Effector CD4-positive, alpha-beta T cell (primary cell): ENCODE results near the gene ADORA3.
A peak's percentile ranks its signal among the peaks of the same experiment; 100 is the strongest.

Experiments used
- DNase-seq: peaks from one replicate; pipeline ENCODE4 v3.0.0-alpha.2; 2020

Gene ADORA3

DNA sequence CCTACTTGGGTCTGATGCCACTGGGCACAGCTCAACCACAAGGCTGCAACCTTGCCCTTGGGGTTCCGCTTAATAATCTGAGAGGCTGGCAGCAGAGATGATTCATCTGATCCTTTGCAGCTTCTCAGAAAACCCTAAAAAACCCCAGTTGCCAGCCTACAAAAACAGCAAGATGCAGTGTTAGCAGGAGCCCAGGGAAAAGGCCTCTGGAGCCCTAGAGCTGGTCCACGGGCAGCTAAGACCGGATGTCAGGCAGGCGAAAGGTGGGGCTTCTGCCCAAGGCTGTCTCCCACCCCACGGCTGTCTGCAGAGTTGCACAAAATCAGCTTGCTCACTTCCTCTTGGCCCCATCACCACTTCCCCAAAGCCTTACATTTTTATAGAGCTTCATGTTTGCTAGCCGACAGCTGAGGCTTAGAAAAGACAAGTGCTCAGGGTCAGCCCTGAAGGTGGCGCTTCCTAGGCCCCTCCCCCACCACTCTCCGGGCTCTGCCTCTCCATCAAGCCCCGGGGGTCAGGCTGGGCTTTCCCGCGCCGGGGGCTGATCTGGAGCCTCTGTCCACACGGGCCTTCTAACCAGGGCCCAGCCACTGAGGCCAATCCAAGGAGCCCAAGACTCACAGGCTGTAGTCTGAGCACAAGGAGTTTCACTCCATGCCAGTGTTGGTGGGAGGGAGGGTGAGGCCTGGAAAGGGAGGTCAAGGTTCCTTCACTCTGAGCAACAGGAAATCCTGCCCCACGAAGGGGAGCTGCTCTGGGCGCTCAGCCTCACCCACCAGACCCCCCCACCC, 4.2 kb upstream of the ADORA3 start:
- DNase-seq, result peak; percentile 36

DNA sequence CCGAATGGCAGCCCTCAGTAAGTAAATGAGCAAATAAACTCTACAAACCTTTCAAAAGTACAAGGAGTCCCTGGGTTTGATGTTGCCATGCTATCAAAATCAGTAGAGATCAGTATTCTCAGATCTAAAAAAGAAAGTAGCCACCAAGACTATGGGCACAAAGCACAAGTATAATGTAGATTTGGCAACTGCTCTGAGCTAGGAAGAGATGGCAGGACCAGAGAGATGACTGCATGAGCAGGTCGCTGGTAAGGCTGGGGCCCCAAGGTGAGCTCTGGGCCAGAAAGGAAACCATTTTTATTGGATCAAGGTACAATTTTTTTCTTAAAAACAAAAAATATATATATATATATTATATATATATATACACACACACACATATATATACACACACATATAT, 3.1 kb upstream of the ADORA3 start:
- no peak for DNase-seq

- DNase-seq, result no peak
Measured at GRCh38 chr1:111505641-111506119, 2.2 kb upstream of the ADORA3 start.

GRCh38 chr1:111504097-111504496, 664 bp upstream of the ADORA3 start:
- no peak for DNase-seq

GRCh38 chr1:111501645-111502044, 1.8 kb downstream of the ADORA3 start:
- DNase-seq, result no peak

DNA sequence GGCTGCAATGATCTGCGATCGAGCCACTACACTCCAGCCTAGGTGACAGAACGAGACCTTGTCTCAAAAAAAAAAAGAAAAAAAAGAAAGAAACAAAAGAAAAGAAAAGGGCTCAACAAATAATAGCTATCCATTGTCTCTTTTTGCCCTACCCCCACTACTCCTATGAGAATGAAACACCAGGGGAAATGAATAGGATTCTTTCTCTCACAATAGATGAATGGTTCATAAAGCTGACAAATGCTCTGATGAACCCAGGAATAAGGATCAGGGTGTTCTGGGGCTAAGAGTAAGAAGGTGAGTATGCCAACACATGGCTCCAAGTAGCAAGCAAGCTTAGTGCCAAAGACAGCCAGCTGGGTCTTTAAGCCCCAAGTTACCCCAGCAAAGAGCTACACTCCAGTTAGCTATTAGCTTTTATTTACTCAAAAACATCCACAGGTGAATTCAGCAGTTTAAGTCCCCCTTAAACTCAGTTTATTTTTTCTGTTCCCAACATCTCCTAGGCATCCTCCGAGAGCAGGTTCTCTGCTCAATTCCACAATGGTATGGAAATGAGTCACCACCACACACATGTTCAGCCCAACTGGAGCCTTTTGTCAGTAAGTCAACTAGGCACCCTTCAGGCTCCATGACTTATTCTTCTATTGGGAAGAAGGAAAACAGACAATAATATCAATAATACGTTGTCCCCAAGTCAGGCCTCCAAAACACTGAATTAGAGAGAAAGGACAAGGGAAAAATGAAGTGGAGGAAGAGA, 4.2 kb downstream of the ADORA3 start:
- DNase-seq, result no peak

DNA sequence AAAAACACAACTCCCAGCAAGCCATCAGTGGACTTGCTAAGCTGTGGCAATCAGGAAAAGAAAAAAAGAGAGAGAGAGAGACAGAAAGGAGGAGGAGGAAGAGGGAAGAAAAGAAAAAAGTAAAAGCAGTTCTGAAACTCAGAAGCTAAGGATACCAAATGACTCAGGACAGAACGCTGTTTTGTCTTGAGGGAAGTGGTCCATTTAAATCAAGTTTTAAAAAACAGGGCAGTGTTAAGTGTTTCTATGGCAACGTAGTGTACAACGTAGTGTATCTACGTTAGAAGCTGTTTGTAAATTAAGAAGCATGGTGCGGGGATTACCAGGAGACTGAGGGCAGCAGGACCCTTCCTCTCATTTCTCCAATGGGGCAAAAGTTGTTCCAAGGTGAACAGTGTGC, 5.8 kb downstream of the ADORA3 start:
- no peak for DNase-seq

DNA sequence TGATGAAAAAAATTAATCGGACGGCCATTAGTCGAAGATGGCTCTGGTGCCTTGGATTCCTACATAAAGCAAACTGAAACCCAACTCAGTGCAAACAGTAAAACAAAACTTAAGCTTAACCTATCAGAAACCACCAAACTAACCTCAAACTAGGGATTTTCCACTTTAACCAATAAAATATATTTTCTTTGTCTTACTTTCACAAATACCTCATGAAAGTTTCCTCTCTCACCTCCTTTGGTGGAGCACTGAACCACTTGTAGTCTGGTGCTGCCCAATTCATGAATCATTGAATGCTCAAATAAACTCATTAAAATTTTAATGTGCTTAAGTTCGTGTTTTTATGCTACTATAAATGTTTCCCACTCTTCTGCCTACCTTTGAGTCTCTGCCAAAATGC, 7.0 kb downstream of the ADORA3 start:
- DNase-seq, result no peak

- no peak for DNase-seq
Measured at GRCh38 chr1:111491070-111491469, 12.4 kb downstream of the ADORA3 start.

GRCh38 chr1:111490220-111490619, 13.2 kb downstream of the ADORA3 start:
- DNase-seq, result no peak

GRCh38 chr1:111489604-111490003, 13.8 kb downstream of the ADORA3 start:
- DNase-seq, result no peak

DNA sequence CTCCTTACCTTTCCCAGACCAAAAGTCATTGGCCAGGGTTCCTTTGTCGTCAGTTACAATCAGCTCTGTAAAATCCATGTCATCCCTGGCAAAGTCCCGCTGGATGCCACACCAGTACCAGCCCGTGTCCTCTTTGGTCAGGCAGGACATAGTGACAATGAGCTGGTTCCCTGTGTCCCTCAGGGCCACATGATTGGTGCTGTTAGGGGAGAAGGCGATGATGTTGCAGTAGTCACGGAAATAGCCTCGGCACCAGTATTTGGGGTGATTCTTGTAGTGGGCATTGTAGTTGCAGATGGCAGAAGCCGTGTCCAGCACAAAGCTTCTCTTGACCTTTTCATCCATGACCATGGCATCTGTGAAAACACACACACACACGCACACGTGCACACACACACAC, 14.8 kb downstream of the ADORA3 start:
- DNase-seq, result no peak

- DNase-seq, result no peak
Measured at GRCh38 chr1:111487133-111487532, 16.3 kb downstream of the ADORA3 start.

- no peak for DNase-seq
Measured at GRCh38 chr1:111486431-111486830, 17.0 kb downstream of the ADORA3 start.

DNA sequence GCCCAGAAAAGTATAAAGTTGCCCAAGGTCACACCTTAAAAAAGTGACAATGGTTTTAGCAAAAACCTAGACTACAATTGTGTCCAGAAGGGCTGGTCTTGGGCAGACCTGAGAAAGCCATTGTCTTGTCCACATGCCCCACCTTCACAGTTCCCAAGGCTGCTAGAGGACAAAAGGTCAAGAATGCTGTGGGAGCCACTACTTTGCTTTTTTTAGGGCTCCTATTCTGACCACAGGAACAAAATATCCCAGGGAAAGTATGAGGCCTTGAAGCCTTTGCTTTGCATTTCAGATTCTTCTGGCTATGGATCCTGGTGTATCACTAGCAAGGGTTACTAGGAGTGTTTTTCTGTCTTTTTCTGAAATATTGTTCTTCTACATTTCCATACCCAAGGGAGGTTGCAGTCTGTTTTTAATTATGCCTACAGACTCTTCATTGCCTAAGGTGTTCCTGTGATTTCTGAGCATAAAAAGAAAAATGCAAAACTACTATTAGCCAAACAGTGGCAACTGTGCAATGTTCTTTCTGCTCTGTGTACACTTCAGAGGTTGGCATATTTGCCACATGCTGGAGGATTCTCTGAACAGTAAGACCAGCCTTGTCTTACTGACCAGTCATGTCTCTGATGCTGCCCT, 18.9 kb downstream of the ADORA3 start:
- no peak for DNase-seq

DNA sequence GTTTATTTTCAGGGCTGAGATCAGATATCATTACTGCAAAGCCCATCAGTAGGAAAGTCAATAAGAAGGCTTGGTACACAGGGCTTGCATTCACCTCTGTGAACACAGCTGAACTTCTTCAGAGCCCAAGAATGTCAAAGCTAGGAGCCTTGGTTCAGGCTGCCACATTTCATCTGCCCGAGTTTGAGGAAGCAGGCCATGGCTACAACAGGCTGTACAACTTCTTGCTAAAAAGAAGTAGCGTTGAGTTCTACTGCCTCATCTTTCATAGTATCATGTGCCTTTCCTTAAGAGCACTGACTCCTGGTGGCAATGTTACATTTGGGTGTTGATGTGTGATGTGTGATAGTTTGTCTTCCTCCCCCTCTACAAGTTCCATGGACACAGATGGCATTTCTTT, 19.6 kb downstream of the ADORA3 start:
- DNase-seq, result no peak

DNA sequence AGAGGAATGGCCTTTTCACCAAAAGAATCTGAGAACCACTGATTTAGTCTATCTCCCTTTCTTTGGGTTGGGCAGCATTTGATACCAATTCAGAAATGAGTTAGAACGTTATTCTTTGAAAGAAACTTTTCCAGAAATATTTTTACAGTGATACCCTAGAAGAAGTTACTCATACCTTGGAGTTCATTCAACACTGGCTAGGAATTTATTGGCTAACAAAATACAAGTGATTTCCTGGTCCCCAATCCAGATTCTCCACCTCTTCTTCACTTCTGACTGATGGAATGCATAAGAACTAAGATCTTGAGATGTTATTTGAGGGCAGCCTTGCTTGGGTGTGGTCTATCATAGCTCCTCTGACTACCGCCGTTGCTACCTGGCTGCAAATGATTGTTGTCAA, 20.3 kb downstream of the ADORA3 start:
- DNase-seq, result no peak

DNA sequence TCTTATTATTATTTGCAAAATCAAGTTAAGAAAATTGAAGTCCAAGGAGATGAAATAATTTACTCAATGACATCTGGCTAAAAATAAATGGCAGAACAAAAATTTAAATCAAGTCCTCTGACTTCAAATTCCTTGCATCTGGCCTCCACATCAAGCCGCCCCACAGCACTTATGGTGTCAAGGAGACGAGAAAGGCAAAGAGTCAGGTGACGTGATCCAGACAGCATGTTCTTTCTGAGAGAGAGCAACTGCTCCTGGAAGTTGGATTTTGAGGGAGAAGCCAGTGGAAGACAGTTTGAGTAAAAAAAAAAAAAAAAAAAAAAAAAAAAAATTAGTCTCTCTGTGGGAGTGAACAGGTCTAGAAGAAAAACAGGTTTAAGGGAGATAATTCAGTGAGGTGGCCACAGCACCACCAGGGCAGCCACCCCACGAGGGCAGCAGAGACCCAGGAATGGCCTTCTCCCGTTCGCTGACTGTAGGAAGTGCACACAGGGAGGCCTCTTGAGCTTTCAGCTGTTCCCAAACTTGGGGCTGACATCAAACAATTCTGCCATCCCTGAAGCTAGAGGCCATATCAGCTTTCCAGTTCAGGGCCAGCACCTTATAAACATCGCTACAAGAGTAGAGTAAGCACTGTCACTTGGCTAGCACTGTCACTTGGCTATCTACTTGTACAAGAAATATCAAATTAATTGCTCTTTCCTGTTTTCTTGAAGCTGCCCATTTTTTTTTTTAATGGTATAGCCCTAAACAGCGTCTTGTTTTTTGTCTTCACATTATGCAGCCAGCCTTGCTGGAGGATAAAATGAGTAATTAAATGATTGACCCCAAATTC, 21.8 kb downstream of the ADORA3 start:
- DNase-seq, result peak; percentile 21

DNA sequence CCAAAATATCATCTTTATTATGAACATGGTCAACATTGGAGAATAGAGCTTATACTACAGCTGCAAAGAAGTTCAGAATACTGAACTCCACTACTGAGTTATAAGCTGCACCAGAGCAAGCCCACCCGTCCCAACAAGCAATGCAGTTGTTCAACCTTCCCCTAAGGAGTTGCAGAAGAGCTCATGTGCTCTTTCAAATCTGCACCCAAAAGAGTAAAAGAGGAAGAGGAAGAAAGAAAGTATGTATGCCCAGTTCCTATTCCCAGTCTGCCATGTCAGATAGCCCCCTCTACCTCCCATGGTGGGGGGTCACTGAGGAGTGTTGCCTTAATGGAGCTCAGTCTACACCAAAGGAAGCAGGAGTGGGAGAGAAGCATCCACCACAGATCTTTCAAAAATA, 22.8 kb downstream of the ADORA3 start:
- DNase-seq, result no peak

GRCh38 chr1:111476761-111477309, 26.6 kb downstream of the ADORA3 start:
- no peak for DNase-seq

DNA sequence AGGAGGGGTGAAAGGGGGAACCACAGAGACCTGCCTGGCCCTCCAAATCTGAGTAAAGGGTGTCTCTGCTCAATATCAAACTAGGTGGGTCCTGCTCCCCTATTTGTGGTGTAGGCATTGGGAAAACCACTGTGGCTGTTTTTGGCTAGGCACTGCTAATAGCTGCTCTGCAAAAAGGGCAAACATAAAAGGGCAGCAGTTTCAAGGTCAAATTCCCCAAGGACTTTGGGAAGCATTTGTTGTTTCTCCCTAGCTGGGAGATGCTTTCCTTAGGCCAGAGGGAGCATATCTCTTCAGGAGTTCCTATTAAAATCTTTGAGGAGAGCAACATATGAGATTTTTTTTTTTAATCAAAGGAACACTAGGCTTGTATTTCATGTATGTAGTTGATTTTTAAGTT, 27.2 kb downstream of the ADORA3 start:
- DNase-seq, result no peak

- DNase-seq, result no peak
Measured at GRCh38 chr1:111475701-111476100, 27.7 kb downstream of the ADORA3 start.

- no peak for DNase-seq
Measured at GRCh38 chr1:111474521-111474920, 28.9 kb downstream of the ADORA3 start.
